Limb (tissue), 2 donors: ENCODE results near the gene GNB1.
"Not testable (repeated sequence)": the region's sequence is repeated elsewhere in the genome, so short reads cannot be mapped to it uniquely, and the experiment has no call there.

Experiments
- DNase-seq, 2 donors: peaks; one replicate each; pipeline ENCODE4 v3.0.0-alpha.2; 2016; ENCODE audit errors: extremely low spot score in 2 of 2

The GNB1 gene

DNA sequence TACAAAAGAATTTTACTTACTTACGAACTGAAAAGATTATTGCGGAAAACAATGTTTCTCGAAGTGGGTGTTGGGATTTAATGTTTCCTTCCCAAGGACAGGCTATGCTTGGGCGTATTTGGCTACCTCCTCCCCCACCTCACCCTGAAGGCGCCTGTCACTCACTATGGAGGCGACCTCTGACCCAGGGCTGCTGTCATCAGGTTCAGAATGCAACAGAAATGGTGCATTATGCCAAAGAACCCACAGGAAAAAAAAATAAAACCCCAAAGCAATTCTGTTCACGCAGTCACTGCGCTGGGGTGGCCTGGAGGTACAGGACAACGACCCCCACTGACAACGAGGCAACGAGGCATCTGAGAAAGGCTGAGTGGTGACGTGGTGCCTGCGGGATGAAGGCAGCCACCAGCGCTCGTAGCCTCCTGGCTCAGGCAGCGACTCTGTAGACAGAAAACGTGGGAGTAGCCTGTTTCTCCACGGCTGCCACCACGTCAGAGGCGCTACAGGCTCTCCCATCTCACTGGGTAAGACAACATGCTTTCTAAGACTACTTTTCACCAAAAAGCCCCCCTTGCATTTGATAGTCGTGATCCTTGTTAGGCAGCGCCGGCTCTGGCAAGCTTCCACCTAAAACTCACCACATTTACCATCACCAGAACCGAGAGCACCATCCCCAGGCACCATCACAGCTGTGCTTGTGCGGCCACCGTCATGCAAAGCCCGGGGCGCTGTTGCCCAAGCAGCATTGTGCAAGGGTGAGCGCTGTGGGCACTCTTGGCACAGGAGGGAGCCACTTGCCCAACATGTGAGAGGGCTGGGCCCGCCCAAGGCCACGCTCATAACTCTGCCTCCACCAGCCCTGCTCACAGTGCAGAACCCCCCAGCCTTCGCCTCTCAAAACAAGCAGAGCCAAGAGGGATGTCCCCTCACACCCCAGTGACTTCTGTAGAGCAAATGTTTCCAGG is 126.9 kb downstream of the GNB1 start:
- DNase-seq, result no peak

DNA sequence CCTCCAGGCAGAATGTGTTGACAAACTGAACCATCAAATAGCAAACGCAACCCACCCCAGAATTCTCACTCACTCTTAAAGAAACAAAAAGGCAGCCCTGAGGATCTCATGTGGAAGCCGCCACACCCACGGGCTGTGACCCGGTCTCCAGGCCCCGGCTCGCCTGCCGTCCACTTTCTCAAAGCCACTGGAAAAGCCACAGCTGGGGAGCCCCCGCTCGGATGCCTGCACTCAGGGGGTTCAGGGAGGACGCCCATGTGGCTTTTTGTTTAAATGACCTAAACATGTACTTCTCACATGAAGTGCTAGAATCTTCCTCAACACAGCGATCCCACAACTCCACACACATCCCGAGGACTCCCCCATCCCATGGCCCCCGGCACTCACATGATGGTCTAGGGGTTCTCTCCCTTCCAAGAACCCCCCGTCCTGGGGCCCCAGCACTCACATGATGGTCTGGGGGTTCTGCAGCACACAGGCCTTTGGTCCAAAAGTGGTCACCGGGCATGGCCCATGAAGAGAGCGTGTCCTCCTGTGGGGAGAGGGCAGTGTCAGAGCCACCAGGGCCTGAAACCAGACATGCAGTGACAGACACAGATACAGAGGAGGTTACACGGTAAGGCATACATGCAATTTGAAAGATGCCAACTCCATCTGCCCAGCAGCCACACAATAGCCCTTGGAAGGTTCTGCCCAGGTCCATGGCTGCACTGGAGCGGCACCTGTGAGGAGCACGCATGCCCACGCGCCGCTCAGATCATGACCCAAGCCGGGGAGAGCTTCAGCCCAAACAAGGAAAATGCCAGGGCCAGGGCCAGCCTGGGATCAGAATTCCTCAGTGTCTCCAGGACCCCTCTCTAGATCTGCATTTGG is 129.1 kb downstream of the GNB1 start:
- DNase-seq, result no peak

DNA sequence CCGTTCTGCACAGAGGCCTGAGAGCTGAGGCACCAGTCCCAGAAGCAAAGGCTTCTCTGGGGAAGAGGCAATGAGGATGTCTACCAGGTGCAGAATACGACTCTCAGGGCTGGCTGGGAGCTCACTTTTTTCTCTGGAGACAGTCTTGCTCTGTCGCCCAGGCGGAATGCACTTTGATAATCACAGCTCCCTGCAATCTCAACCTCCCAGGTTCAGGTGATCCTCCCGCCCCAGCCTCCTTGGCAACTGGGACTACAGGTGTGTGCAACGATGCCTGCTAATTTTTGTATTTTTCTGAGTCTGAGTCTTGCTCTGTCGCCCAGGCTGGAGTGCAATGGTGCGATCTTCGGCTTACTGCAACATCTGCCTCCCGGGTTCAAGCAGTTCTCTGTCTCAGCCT is 130.2 kb downstream of the GNB1 start:
- DNase-seq, result no peak

DNA sequence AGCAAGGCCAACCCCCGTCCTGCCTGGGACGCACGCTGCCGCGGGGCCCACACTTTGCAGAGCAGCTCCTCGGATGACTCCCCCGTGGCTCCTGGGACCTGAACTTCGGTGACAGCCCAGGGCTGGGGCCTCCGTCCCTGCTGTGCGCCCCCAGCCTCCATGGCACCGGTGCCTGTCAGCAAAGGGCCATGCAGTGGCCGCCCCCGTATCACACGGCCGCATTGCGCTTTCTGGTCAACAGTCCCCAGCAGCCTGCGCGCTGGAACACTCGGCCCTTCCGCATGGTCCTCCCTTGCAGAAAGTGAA is 130.6 kb downstream of the GNB1 start:
- no peak for DNase-seq

DNA sequence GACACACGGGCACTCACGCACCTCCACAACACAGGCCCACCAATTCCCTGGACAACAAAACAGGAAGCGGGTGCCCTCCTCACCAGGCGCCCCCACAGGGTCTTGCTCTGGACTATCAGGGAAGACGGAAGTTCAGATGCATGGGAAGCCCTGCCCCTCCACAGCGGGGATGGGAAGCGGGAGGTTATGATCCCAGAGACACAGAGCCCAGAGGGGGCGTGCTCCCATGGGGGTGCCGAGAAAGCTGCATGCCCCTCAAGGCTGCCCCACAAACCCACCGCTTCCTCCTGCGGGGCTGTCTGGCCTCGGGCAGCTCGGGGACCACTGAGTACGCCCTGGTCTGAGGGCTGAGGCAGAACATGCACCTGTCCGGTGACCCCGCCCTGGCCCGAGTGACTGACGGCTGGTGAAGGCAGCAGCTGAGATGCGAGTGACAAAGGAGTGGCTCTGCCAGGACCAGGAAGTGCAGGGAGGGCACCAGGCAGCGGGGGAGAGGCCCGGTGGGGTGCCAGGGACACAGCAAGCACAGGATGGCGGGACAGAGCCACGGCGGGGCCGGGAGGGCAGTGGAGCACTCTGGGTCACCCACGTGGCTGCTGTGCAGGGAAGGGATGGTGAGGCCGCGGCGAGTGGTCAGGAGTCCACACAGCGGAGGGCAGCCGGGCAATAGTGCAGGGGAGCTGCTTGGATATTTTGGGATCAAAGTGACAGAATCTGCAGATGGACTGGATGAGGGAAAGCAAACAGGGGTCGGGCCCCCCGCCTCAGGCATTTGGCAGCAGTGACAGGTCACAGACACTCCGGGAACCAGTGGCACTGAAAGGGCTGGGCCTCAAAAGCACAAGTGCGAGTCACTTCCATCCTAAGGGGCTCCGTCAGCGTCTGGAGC is 131.2 kb downstream of the GNB1 start:
- DNase-seq, result no peak

DNA sequence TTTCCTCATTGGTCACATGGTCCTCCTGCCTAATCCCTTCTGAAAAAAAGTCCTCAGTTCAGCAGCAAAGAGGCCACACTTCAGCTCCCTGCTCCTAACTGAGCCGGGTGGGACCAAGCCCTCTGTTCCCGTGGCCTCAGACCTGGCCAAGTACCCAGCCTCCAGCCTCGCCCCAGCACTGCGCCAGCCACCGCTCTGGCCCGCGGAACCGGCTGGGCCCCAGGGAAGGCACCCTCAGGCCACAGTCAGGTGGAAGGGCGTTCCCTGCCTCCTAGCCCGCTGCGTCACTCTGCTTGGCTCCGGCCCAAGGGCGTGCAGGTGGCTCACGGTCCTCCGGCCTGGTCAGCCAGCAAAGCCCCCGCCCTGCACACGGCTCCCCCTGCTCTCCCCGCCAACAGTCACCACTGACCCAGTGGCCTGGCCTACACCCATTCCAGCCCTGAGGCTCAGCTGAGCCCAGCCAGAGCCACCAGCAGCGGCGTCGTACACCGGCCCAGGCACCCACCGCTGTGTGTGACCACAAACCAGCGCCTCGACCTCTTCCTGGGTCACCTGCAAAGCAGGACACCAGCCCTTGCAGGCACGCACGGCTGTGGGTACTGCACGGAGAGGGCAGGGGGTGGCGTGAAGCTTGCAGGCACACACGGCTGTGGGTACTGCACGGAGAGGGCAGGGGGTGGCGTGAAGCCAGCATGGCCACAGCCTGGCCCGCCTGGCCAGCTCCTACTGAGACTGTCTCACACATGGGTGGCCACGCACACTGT is 132.0 kb downstream of the GNB1 start:
- DNase-seq, result no peak

DNA sequence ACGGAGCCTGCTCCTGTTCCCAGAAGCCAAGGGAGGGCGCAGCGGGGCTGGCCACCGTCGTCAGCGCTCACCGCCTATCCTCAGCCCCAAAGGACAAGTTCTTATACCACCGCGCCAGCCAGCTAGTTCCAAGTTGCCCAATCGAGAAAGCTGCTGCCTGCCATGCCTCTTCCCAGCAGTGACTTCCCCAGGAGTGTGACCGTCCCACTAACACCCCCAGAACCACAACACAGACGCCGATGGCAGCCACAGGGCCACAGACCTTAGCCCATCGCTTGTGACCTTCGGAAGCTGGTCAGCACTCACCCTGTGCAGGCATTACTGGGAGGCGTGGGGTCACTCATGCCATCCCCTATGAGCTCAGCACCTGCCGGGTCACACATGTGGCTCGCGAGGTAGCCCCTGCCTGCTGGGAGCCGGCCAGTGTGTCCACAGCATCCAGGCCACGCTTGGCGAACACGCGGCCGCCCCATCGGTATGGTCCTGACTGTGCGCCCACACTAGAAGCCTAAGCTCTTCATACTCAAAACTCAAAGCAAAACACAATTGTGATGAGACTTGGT is 132.7 kb downstream of the GNB1 start:
- DNase-seq, result no peak

DNA sequence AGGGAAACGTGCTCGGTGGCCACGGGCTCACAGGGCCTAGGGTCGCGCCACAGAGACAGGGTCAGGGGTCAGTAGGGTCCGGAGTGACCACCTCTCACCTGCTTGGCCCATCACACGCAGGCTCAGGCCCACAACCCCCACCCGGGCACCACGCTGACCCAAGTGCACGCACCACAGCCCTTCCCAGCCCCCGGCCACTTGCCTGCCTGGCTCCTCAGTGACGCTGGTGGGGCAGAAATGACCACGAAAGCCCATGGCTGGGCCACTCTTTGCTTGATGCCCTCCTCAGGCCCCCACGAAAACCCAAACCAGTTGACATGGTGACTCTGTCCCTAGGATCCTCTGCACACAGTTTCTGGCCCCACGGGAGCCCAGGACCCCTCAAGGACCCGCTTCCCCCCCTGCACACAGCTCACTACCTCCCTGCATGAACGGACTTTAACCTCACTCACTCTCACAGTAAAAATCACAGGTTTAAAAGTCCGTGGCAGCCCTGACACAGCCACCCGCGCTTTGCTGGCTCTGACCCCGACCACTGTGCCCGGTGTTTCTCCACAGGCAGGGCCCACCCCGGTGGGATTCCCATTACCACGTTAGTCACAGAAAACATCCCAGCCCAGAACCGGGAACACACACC is 133.3 kb downstream of the GNB1 start:
- DNase-seq, result no peak

DNA sequence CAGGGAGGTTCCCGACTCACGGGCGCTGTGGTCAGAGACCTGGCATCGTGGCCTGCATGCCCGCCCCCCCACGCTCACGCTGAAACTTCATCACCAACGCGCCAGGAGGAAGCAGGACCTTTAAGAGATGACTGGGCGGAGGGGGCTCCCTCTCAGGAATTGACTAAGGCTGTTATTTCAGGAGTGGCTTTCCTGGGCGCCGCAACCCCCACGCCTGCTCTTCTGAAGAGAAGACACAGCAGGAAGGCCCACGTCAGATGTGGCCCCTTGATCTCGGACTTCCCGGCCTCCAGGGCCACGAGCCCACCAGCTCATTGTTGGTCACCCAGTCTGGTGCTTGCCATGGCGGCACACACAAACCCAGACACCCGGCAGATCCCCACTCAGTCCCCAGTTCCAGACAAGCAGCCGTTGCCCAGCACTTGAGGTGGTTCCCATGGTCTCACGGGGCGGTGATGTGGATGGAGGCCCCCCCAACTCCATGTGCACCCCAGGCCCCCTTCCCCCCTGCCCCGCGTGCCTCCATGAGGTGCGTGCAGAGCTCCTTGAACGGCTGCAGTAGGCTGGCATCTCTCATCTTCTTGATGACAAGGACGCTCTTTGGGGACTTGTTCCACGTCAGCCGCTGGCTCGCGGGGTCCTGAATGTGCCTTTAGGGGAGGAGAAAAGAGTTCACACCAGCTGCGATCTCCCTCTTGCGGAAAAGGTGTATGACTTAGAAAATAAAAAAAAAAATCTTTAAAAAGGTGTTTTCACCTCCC is 134.0 kb downstream of the GNB1 start:
- DNase-seq, result no peak

DNA sequence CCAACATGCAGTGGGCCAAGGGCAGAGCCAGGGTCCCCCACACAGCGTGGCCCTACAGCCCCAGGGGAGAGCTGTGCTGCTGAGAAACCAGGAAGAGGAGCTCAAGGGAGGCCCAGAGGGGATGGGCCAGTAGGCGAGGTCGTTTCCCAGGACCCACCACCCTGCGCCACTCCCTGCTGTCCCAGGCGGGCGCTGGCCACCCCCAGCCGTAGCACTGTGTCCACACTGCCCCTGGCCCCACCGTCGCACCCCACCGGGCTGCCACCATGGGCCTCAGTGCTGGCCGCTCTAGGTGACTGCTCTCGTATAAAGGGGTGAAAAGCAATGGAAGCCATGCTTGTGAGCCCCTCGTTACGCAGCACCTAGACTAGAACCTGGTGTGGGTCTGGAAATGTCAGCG is 135.0 kb downstream of the GNB1 start:
- DNase-seq, result no peak

DNA sequence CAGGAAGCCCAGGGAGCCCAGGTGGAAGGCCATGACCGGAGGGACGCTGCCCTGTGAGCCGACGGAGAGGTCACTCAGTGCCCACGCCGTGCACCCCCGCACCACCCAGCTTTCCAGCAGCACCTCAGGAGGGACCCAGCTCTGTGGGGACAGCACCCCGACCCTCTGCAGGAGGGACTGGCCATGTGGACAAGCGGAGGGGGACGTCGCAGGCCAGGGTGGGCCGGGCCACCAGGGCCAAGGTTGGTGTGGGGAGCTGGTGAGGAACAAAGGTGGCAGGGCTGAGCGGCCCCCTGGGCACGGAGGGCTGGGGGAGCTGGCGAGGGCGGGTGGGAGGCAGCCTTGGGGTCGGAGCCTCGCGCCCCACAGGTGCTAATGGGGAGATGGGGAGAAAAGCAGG is 135.5 kb downstream of the GNB1 start:
- no peak for DNase-seq

DNA sequence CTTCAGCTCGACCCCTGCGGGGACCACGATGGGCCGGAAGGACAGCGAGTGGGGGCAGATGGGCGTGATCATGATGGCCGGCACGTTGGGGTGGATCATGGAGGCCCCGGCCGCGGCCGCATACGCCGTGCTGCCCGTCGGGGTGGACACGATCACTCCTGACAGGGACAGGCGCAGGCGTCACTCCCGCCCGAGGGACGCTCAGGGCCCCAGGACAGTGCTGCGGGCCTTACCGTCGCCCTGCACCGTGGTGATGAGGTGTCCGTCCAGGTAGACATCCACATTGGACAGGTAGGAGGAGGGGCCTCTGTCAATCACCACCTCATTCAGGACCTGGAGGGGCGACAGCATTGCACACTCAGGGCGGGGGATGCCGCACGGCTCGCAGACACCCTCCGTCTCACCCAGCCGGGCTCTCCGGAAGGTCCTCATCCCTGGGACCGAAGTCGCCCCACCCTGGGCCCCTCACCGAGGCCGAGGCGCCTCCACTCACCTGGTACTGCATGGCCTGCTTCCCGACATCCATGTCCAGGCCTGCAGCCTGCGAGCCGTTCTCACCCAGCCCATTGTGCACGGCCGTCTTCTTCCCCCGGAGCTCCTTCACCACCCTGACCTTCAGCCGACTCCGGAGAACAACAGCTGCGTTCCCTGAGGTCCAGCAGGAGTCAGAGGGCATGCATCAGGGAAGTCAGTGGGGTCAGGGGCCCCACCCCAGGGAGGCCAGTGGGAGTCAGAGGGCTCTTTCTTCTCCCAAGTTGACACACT is 136.7 kb downstream of the GNB1 start:
- DNase-seq, result no peak

DNA sequence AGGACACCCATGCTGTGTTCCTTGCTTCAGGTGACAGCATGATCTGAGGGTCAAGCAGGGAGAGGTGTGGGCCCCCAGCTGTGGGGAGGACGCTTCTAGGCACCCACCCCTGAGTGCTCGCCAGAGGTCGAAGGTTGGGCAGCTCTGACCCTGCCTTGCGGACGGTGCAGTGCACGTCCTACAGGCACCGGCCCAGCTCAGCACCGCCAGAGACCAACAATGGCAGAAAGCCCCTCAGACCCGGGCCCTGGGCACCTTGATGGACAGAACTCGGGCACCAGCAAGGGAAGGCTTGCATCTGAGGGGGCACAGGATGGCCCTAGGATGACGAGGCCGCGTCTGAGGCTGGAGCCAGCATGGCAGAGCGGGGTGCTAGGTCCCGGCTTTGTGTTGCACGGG is 137.3 kb downstream of the GNB1 start:
- no peak for DNase-seq

DNA sequence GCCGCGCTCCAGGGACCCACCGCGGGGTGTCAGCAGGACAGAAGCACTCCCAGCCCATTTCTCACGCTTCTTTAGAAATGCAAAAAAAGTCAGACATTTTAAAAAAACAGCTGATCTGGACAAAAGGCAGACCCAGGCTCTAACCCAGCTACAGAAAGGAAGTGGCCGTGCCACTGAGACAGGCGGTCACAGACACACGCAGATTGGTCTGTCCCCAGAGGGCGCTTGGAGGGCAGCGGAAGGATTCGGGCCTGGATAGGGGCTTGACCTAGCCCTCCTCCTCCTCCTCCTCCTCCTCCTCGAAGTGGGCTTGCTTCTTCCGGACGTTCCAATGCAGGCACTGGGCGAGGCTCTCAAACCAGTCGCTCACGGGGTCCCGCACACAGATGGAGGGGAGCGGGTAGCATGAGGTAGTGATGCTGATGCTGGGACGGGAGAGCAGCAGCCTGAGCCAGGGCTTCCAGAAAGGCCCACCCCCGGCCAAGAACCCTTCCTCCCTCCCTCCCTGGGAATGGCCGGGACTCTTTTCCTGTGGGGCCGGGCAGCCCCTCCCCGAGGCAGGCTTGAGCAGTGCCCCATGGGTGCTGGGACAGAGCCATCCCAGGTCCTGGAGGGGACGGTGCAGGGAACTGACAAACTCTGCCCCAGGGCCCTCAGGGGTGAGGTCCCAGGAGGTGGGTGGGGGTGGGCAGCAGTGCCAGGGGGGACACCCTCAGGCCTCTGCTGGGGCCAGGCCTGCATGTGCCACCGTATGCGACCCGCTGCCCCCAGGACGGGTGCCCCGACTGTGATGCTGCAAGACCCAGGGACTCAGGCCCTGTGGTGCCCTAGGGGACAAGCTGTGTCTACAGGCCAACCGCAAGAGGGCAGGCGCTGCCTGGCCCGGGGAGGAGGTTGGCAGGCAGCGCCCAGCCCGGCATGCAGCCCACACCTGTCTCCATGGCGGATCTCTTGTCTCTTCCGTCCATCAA is 138.0 kb downstream of the GNB1 start:
- DNase-seq, result no peak

DNA sequence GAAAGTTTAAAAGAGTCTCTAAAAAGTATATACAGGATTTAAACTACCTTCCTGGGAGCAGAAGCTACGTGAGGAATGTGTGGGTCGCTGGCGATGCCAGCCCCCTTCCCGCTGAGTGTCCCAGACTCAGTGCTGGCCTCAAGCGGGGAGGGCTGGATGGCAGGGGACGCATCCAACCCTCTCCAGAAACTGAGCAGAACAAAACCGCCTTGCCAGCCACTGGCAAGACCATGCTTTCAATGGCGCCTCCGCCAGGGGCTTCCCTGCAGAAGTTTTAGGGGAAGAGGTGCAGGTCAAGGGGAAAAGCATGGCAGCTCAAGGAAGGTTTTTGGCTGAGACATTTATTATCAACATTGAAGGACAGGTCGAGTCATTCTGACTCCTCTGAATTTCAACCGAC is 138.7 kb downstream of the GNB1 start:
- DNase-seq, result no peak

DNA sequence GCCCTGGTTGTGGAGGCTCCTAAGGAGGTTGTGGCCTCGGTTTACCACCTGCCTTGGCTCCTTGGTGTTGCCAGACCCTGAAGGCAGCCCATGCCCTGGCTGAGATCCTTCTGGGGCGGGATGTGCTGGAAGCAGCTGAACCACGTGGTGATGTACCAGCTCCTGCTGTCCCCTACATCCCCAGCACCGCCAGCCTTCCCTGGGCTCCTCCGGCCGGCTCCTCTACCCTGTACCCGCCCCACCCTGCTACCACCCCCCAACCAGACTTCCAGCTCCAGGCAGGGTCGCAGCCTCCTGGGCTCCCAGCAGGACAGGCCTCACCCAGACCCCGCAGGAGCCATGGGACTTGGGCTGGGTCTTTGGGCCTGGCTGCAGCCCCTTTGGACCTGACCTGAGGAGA is 140.9 kb downstream of the GNB1 start:
- DNase-seq, result not testable (repeated sequence)

DNA sequence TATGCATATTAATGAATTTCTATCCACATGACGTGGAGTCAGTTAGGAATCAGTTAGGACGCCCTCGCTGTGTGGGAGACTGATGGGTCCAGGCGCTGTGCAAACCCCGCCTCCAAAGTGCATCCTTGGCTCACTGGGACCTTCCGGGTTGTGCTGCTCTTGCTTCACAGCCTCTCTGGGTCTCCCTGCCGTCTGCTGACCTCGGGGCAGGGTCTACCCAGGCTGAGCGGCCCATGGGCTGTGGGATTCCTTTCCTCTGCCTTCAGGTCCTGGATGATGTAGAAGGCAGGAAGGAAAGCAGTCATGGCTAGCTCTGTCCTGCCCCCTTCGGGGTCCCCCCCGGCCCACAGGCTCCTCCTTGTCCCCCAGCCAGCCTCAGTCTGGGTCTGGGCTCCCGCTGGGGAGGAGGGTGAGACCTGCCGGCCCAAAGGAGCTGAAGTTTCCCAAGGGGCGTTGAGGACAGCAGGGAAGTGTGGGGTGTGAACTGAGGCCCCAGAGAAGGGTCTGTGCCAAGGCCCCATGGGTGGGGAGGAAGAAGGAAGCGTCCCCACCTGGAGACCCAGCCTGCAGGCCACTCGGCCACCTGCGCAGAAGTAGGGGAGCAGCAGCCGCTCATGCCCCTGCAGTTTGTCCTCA is 142.1 kb downstream of the GNB1 start:
- no peak for DNase-seq
